ENCODE results near the gene S100A8.

The S100A8 gene

DNA sequence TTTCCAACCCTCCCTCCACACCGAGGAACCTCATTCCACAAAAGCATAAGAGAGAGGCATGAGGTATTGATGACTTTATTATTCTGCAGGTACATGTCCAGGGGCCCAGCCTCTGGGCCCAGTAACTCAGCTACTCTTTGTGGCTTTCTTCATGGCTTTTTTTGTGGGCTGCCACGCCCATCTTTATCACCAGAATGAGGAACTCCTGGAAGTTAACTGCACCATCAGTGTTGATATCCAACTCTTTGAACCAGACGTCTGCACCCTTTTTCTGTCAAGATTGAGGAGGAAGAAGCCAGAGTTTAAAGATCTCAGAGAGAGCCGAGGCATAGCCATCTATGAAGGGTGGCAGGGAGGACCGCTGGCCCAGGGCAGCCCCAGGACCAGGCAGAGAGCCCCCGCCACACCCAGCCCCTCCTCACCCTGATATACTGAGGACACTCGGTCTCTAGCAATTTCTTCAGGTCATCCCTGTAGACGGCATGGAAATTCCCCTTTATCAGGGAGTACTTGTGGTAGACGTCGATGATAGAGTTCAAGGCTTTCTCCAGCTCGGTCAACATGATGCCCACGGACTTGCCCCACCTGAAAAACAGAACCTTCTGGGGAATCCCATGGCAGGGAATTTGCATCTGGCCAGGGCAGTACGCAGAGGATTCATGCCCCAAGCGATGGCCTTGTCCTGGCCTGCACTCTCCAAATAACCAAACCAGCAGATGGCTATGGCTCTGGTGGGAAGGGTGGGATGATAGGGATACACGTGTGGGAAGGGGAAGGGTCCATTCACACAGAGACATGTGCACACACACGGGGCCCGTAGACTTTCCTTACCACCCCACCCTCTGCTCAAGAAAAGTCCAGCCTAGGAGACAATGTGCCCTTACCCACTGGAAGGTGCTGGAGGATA, 647 bp downstream of the S100A8 start:
- H3K4me3 ChIP-seq (ENCODE audit: low read length), result no peak overlapping the region
- TF ChIP-seq ZNF274 (IDR thresholded peaks at IDR 0.05; ENCODE audit: low read depth, low read length), result no peak

DNA sequence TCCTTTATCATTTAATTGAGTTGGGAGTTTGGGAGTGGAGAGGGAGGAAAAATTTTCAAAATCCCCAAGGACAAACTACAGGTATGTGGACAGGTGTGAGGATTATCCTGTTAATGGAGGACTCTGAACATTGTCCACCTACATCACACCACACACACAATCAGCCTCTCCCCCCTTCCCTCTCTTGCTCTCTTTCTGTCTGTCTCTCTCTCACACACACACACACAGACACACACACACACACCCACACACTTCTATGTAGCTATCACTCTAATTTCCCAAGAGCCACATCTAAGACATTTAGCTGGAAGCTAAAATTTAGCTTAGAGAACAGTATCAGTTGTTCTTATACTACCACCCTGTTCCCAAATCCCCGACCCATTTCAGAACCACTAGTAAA, 1.5 kb downstream of the S100A8 start:
- H3K4me3 ChIP-seq (ENCODE audit: low read length), result no peak overlapping the region
- TF ChIP-seq ZNF274 (IDR thresholded peaks at IDR 0.05; ENCODE audit: low read depth, low read length), result no peak

DNA sequence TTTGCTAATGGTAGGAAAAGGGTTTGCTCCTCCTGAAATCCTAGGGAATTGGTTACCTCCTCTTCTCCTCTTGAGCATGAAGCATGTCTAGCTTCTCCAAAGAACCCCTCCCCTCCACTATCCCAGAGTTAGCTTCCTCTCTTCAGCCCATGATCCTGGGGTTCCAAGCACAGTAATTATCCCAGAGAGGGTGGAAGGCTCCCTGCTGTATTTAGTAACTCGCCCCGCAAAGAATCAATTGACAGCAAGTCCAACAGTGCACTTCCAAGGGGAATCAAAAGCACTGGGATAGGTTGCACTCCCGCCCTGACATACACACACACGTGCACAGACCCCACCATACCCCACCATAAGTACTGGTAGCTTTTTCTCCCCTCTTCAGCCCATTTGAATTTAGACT, 3.1 kb downstream of the S100A8 start:
- TF ChIP-seq ZNF274 (IDR thresholded peaks at IDR 0.05; ENCODE audit: low read depth, low read length), result no peak

DNA sequence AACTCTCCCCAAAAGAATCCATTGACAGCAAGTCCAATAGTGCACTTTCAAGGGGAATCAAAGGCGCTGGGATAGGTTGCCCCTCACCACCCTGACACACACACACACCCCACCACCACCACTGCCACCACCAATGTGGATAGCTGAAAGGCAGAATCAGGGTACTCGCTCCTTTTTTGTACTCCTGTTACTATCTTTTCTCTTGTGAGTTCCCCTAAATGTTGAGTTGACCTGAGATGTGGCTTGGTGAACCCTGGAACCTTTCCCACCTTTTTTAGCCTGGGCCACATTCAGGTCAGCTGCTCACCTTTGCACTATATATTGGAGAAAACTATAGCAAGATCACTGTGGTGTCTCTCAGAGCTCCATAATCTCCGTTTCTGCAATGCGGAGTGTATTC, 3.9 kb downstream of the S100A8 start:
- no peak for TF ChIP-seq ZNF274 (IDR thresholded peaks at IDR 0.05; ENCODE audit: low read depth, low read length)
- no peak overlapping the region for H3K4me3 ChIP-seq (ENCODE audit: low read length)

More for the DNA sequence above, 3.1 kb downstream of the S100A8 start:
- no peak overlapping the region for H3K4me3 ChIP-seq (ENCODE audit: low read length)

DNA sequence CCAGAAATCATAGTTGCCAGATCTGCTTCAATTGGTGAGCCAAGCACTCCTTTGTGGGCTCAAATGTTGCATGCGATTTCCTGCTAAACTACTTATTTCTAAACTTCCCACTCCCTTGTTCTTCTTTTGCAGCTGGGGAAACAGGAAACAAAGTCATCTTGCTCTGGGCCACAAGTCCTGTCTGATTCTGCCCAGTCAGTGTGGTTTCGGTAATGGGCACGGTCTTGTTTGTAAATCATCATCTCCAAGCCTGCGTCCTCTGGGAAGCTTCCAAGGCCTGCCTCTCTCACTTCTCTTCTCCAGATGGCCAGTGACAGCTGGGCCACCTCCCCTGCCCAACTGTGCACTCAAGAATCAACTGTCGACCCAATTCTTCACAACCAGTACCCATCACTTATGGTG, 4.4 kb downstream of the S100A8 start:
- TF ChIP-seq ZNF274 (IDR thresholded peaks at IDR 0.05; ENCODE audit: low read depth, low read length), result no peak
- H3K4me3 ChIP-seq (ENCODE audit: low read length), result no peak overlapping the region

DNA sequence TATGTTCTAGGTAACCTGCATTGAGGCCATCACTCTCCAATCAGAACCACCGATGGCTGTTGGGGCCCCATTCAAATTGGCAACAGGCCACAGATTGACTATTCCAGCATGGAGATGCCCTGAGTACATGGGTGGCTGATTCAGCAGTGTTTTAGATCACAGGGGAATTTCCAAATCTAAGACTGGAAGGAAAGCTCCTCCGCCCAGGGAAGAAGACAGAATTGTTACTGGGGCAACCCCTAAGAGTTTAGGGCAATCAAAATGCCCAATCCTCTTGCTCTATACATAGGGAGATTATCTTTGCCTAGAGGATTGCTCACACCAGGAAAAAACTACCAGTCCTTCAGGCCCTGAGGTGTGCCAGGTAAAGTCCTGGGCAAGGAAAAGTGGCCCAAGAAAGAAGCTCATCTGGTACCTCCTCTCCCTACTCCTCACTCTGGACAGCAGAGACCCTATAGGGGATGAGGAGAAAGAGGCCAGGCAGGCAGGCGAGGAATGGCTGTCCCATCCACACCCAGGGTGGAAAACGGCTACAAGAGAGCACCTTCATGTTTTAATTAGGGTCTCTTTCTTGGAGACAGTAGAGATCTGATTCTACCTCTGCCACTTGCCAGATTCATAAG, 5.8 kb downstream of the S100A8 start:
- no peak overlapping the region for H3K4me3 ChIP-seq (ENCODE audit: low read length)
- TF ChIP-seq ZNF274 (IDR thresholded peaks at IDR 0.05; ENCODE audit: low read depth, low read length), result no peak

DNA sequence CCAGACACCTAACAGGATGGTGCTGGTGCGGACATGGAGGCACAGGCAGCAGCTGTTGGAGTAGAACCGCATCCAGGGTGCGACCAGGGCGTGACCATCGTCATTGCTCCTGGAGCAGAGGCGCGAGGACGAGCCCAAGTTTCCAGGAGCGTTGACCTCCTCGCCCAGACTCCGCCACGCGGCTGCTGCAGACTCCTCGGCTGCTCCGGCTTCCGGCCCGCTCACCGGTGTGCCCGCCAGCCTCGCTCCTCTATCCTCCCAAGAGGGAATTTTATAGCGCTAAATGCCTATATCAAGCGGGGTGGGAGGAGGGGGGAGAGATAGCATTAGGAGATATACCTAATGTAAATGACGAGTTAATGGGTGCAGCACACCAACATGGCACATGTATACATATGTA, 10.2 kb downstream of the S100A8 start:
- no peak overlapping the region for H3K4me3 ChIP-seq (ENCODE audit: low read length)
- no peak for TF ChIP-seq ZNF274 (IDR thresholded peaks at IDR 0.05; ENCODE audit: low read depth, low read length)

DNA sequence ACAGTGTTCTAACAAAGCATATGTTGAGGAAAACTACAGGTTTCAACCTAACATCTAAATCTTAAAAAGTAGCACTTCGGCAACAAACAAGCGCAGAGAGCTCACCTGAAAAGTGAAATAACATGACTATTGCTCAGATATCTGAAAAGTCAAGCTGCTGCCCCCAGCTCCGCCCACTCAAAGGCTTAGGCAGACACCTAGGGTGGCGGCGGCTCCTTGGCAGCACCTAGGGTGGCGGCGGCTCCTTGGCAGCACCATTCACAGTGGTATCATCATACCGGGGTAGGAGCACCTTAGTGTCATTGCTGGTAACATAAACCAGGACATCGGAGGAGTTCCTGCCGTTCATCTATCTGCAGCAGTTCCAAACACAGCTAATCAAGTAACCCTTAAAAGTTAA, 11.3 kb downstream of the S100A8 start:
- no peak for TF ChIP-seq ZNF274 (IDR thresholded peaks at IDR 0.05; ENCODE audit: low read depth, low read length)
- H3K4me3 ChIP-seq (ENCODE audit: low read length), result no peak overlapping the region

DNA sequence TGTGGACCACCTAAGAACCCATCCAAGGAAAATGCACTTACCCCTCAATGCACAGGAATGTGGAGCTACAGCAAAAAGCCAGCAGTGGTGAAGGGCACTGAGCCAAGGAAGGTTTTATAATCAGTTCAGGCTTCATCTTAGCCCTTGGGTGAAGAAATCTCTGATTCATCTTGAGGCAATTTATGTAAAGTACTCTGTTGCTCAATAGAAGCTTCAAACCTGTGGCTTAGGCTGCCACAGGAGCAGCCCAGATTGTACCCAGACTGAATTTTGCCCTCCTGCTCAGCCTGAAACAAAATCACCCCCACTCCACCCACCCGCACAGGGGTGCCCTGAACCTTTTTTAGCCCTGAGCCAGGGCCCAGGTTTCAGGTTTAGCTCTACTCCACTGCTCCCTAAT, 15.4 kb downstream of the S100A8 start, which contains the start of gene S100A12:
Gene S100A12, minus strand, starts transcription at position 111 of the 400 bp plus-strand sequence. CDS start 1,029 bp downstream, outside the sequence.
- TF ChIP-seq ZNF274 (IDR thresholded peaks at IDR 0.05; ENCODE audit: low read depth, low read length), result no peak
- H3K4me3 ChIP-seq (ENCODE audit: low read length), result no peak within 1 kb of the TSS

DNA sequence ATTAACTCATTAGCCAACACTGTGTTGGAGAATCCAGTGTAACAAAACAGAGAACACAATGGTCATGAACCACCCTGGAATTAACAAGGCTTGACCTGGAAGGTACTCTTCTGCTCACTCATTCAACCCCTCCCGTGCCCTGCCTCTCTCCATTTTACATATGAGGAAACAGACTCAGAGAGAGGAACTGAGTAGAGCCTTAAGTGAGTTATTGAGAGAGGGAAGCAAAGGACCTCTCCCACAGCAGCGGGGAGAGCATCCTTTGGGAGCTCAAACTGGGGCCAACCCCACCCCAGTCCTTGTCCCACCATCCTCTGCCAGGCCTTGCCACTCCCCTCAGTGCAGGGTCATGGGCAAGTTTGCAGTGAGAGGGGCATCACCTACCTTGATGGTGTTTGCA, 16.8 kb downstream of the S100A8 start:
- H3K4me3 ChIP-seq (ENCODE audit: low read length), result no peak overlapping the region
- TF ChIP-seq ZNF274 (IDR thresholded peaks at IDR 0.05; ENCODE audit: low read depth, low read length), result no peak

DNA sequence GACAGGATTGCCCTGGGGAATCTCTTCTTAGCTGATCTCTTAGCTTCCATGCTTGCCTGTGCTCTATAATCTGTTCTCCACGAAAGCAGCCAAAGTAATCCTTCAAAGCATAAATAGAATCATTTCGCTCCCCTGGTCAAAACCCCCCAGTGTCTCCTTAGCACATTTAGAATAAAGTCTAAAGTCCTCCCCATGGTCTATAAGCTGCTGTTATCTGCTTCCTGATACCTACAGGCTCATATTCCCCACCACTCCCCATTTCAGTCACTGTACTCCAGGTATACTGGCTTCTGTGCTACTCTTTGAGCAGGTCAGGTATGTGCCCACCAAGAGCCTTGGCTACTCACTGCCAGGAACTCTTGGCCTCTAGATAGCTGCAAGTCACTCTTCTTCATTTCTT, 18.3 kb downstream of the S100A8 start:
- no peak for TF ChIP-seq ZNF274 (IDR thresholded peaks at IDR 0.05; ENCODE audit: low read depth, low read length)
- no peak overlapping the region for H3K4me3 ChIP-seq (ENCODE audit: low read length)

DNA sequence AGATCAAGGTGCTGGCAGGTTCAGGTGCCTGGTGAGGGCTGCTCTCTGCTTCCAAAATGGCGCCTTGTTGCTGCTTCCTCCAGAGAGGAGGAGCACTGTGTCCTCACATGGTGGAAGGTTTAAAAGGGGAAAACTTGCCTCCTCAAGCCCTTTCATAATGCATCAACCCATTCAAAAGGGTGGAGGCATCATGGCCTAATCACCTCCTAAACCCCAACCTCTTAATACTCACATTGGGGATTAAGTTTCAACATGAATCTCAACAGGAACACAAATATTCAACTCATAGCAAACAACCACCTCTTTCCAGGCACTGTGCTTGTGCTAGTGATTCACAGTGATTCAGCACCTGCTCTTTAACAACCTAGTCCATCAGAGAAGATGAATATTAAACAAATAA, 19.6 kb downstream of the S100A8 start:
- no peak overlapping the region for H3K4me3 ChIP-seq (ENCODE audit: low read length)
- TF ChIP-seq ZNF274 (IDR thresholded peaks at IDR 0.05; ENCODE audit: low read depth, low read length), result no peak

DNA sequence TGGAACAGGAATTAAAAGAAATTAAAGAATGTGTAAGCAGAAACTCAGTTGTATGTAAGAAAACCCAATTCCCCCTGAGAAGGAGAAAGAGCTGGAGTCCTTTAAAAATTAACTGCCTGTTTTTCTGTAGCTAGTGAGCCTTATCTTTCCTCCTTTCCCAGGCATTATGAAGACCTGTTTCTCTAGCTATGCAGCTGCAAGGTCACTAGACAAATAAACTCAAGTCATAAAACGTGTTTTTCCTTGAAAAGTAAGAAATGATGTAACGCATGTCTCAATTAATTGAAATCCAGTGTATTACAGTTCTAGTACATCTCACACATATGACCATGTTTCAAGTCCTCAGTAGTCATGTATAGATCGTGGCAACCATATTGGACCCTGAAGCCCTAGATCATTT, 20.7 kb downstream of the S100A8 start:
- no peak overlapping the region for H3K4me3 ChIP-seq (ENCODE audit: low read length)
- no peak for TF ChIP-seq ZNF274 (IDR thresholded peaks at IDR 0.05; ENCODE audit: low read depth, low read length)

DNA sequence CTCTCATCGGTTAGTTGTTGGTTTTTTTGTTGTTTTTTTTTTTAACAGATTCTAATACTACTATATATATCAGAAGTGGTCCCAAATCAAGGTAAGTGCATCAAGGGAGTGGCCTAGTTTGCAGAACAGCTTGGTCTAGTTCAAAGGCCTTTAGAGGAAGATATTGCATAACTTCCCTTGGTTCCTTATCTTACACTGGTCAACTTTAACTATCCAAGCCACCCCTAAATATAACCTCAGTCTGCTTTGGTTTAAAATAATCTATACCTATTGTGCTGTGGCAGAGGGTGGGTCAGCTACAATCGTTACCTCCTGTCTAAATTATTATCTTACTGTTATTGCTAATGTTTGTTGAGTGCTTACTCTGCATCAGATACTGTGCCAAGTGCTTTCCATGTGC, 22.4 kb downstream of the S100A8 start:
- no peak overlapping the region for H3K4me3 ChIP-seq (ENCODE audit: low read length)
- TF ChIP-seq ZNF274 (IDR thresholded peaks at IDR 0.05; ENCODE audit: low read depth, low read length), result no peak

DNA sequence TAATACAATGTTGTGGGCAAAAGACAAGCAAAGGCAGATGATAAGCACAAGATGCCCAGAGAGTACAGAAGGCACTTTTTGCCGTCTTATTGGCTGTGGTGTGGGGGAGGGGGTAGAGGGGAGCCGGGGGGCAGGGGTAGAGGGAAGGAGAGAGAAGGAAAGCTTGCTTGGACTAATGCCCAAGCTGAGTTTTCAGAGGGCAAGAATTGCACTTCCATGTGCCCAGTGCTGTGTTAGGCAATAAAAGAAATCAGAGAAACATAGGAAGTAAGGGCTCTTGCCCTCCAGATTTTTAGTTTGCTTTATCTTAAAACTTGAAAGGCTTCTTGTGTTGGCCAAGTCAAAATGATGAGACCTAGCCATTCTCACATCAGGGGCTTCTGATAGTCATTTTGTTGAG, 23.8 kb downstream of the S100A8 start:
- no peak for TF ChIP-seq ZNF274 (IDR thresholded peaks at IDR 0.05; ENCODE audit: low read depth, low read length)
- no peak overlapping the region for H3K4me3 ChIP-seq (ENCODE audit: low read length)

All from GM08714 (cell line).